Uterus (tissue), 4 donors: ENCODE measurements around the gene RALA. TPM values are rescaled to one million over a fixed set of nuclear protein-coding genes. Genes with fewer than 3 reads are reported as not detected.

Experiments used
- DNase-seq, 2 donors: peaks; one replicate each; pipeline ENCODE4 v3.0.0-alpha.2; 2019 to 2020
- H3K27ac ChIP-seq, 2 donors: fragments of 200-600 bp; sonication (generic); 1 replicate in 1 of 2; 2 replicates in 1 of 2; pipeline ENCODE4 v1.5.1; 2016 to 2018
- H3K27me3 ChIP-seq, 2 donors: fragments of 200-600 bp; sonication (generic); one replicate each; pipeline ENCODE4 v1.5.1; 2018 to 2019; ENCODE audit warnings: control low read depth in 1 of 2
- H3K36me3 ChIP-seq, 2 donors: fragments of 200-600 bp; sonication (generic); one replicate each; pipeline ENCODE4 v1.5.1; 2019; ENCODE audit warnings: control low read depth in 1 of 2
- H3K4me1 ChIP-seq, 2 donors: fragments of 200-600 bp; sonication (generic); one replicate each; pipeline ENCODE4 v1.5.1; 2018 to 2019; ENCODE audit warnings: control low read depth in 1 of 2
- H3K4me3 ChIP-seq, 2 donors: fragments of 200-600 bp; sonication (generic); 1 replicate in 1 of 2; 2 replicates in 1 of 2; pipeline ENCODE4 v1.5.1; 2018 to 2019; ENCODE audit warnings: mild to moderate bottlenecking in 1 of 2
- H3K9me3 ChIP-seq, 2 donors: fragments of 200-600 bp; sonication (generic); one replicate each; pipeline ENCODE4 v1.5.1; 2019; ENCODE audit warnings: control low read depth in 1 of 2
- POLR2A ChIP-seq, 2 donors: fragments of 450-650 bp; IDR thresholded peaks; one replicate each; pipeline ENCODE4 v1.6.1; 2016; ENCODE audit warnings: antibody characterized with exemption in 2 of 2, mild to moderate bottlenecking in 1 of 2, moderate library complexity in 1 of 2
- intact Hi-C: fragments of 100-400 bp; cut with DNase I; formaldehyde crosslinking; loops from one replicate; pipeline ENCODE4 v1.15.1; 2023; ENCODE audit warnings: low total_unique reads
- total RNA-seq, 4 donors: library from RNA; depleted of rRNA in 3 of 4; stranded (reverse); fragments of >200 nt in 3 of 4; gene quantifications; one replicate each; pipeline versions ENCODE4 v1.1.0 to v1.2.4, GENCODE V29; 2014 to 2023
- TF ChIP-seq, protein P1 (sequence below), 4 experiments: fragments of 200-600 bp in 2 of 4; fragments of 450-650 bp in 2 of 4; sonication (generic) in 2 of 4; IDR thresholded peaks; one replicate each; pipeline ENCODE4 v1.5.1; 2016 to 2019; ENCODE audit warnings: antibody characterized with exemption in 4 of 4, mild to moderate bottlenecking in 2 of 4, moderate library complexity in 1 of 4
- donor health status: DM: yes; HTN: yes; CAD: no.

RALA gene
- total RNA-seq, 4 donors from 2014 or later, result 7.4 to 31.1 (median 17.6) TPM

DNA sequence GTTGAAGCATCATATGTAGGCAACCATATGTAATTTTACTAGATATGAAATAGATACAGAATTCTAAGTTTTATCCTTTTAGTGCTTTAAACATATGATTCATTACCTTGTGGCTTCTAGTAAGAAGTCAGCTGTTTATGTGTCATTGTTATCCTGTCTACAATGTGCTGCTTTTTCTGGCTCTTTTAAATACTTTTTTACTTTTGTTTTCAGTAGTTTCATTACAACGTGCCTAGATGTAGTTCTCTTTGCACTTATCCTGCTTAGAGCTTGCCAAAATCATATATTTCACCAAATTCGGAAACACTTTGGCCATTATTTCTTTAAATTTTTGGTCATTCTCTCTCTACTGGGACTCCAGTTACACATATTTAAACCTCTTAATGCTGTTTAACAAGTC, 30.8 kb upstream of the RALA start:
- no peak overlapping the region for H3K4me3 ChIP-seq
- TF ChIP-seq, protein P1, sequence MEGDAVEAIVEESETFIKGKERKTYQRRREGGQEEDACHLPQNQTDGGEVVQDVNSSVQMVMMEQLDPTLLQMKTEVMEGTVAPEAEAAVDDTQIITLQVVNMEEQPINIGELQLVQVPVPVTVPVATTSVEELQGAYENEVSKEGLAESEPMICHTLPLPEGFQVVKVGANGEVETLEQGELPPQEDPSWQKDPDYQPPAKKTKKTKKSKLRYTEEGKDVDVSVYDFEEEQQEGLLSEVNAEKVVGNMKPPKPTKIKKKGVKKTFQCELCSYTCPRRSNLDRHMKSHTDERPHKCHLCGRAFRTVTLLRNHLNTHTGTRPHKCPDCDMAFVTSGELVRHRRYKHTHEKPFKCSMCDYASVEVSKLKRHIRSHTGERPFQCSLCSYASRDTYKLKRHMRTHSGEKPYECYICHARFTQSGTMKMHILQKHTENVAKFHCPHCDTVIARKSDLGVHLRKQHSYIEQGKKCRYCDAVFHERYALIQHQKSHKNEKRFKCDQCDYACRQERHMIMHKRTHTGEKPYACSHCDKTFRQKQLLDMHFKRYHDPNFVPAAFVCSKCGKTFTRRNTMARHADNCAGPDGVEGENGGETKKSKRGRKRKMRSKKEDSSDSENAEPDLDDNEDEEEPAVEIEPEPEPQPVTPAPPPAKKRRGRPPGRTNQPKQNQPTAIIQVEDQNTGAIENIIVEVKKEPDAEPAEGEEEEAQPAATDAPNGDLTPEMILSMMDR (IDR thresholded peaks at IDR 0.05), result no peak
- TF ChIP-seq POLR2A (IDR thresholded peaks at IDR 0.05), result no peak
- no peaks in the 10 kb centered on the region for H3K4me1 ChIP-seq
- no peak overlapping the region for H3K27ac ChIP-seq
- H3K9me3 ChIP-seq, result no peaks in the 10 kb centered on the region
- DNase-seq, result no peak
- H3K36me3 ChIP-seq, result no peaks in the 10 kb centered on the region
- H3K27me3 ChIP-seq, result no peaks in the 10 kb centered on the region
- intact Hi-C loops, result no loop called here

DNA sequence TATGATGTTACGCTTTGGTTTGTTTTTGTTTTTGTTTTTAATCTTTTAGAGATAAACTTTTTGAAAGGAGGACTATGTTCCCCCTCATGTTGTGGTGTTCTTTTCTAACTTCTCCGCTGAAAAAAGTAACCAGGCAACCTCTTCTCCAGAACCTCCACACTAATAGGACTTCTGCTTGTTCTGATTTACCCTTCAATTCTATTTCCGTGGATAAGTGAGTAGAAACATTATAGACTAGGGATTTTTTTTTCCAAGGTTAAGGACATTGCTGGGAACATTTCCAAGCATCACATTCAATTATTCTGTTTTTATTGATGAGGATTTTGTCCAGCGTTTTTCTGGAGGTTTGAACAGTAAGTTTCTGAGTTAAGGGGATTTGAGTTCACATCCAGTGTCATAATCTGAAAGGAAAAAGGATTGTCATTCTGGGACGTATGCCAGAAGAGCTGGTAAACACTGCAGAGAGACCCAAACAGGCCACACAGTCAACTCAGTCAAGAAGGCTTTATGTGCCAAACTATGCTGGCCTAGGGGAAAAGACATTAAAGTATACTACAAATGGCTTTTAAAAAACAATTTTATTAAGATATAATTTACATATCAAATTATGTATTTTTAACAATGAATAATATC, 28.3 kb upstream of the RALA start:
- Histone ChIP-seq H3K4me1 (no peaks in the 10 kb centered on the region), H3K9me3 (no peaks in the 10 kb centered on the region), H3K4me3 (no peak overlapping the region), H3K27ac (no peak overlapping the region), H3K36me3 (no peaks in the 10 kb centered on the region), H3K27me3 (no peaks in the 10 kb centered on the region)
- no peak for DNase-seq
- intact Hi-C loops, result no loop called here
- TF ChIP-seq, protein P1 (IDR thresholded peaks at IDR 0.05), result no peak
- TF ChIP-seq POLR2A (IDR thresholded peaks at IDR 0.05), result no peak

DNA sequence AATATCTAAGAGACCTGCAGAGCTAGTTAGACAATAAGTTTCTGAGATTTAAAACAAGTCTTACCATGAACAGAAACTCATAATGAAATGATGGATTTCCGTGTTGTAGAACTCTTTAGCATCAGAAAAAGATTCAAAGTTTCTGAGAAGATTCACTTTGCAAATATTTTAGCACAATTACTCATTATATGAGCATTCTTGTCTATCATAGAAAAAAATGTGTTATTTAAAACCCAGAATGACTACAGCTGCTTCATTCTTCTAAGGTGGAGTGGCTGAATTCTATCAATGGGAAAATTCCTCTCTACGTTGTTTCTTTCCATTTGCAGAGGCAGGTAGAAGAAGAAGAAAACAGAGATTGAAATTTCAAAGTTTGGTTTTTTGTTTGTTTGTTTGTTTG, 21.0 kb upstream of the RALA start:
- no peaks in the 10 kb centered on the region for H3K4me1 ChIP-seq
- DNase-seq, result no peak
- no peaks in the 10 kb centered on the region for H3K36me3 ChIP-seq
- TF ChIP-seq POLR2A (IDR thresholded peaks at IDR 0.05), result no peak
- TF ChIP-seq, protein P1 (IDR thresholded peaks at IDR 0.05), result no peak
- no peaks in the 10 kb centered on the region for H3K27me3 ChIP-seq
- no peak overlapping the region for H3K4me3 ChIP-seq
- H3K9me3 ChIP-seq, result no peaks in the 10 kb centered on the region
- no peak overlapping the region for H3K27ac ChIP-seq
- intact Hi-C loops, result no loop called here

DNA sequence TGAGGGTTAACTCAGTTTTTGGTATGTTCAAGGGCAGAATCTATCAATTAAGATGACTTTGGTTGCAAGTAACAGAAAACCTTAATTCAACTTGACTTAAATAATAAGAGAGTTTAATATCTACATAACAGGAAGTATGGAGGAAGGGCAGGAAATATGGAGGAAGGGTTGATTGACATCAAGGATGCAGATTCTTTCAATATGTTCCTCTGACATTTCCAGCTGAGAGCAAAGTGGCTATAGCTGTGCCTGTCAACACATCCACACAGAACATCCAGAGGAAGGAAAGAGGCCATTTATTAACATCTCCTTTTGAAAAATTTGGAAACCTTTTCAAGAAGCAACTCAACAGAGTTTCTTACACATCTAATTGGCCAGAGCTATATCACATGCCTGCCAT, 19.4 kb upstream of the RALA start:
- H3K27me3 ChIP-seq, result no peaks in the 10 kb centered on the region
- TF ChIP-seq POLR2A (IDR thresholded peaks at IDR 0.05), result no peak
- intact Hi-C loops, result no loop called here
- DNase-seq, result no peak
- H3K36me3 ChIP-seq, result no peaks in the 10 kb centered on the region
- H3K9me3 ChIP-seq, result no peaks in the 10 kb centered on the region
- no peaks in the 10 kb centered on the region for H3K4me1 ChIP-seq
- H3K4me3 ChIP-seq, result no peak overlapping the region
- H3K27ac ChIP-seq, result no peak overlapping the region

DNA sequence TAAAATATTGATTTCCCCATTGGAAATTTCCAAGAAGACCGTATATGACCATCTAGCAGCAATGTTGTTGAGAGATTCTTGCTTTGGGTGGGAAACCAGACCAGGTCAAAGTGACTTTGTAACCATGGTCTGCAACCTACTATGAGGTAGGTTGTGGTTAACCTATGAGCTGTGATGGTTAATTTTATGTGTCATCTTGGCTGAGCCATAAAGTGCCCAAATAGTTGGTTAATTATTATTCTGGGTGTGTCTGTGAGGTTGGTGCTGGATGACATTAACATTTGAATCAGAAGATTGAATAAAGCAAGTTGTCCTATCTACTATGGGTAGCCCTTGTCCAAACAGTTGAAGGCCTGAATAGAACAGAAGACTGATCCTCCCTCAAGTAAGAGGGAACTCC, 18.3 kb upstream of the RALA start:
- Histone ChIP-seq H3K4me3 (no peak overlapping the region), H3K27ac (no peak overlapping the region), H3K36me3 (no peaks in the 10 kb centered on the region), H3K9me3 (no peaks in the 10 kb centered on the region), H3K4me1 (no peaks in the 10 kb centered on the region), H3K27me3 (no peaks in the 10 kb centered on the region)
- TF ChIP-seq, protein P1 (IDR thresholded peaks at IDR 0.05), result no peak
- TF ChIP-seq POLR2A (IDR thresholded peaks at IDR 0.05), result no peak
- intact Hi-C loops, result no loop called here
- DNase-seq, result no peak

DNA sequence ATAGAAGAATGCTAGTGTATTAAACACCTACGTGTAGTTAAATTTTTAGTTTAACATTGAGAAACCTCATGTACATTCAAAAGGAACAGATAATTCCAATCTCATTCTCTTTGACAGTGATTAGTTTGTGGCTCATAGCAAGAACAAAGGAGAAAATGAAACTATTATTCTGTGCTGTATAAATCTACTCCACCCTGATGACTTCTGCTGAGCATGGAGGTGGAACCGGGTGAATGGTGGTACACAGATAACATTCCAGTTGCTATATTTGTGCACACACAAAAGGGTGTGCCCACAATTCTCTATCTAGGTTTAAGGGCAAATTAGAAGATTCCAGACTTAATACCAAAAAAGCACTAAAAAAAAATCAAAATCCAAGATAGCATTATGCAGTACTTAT, 17.0 kb upstream of the RALA start:
- no peaks in the 10 kb centered on the region for H3K36me3 ChIP-seq
- H3K4me1 ChIP-seq, result no peaks in the 10 kb centered on the region
- no peak for DNase-seq
- intact Hi-C loops, result no loop called here
- no peak overlapping the region for H3K4me3 ChIP-seq
- no peak overlapping the region for H3K27ac ChIP-seq
- no peaks in the 10 kb centered on the region for H3K9me3 ChIP-seq
- no peaks in the 10 kb centered on the region for H3K27me3 ChIP-seq
- TF ChIP-seq POLR2A (IDR thresholded peaks at IDR 0.05), result no peak
- TF ChIP-seq, protein P1 (IDR thresholded peaks at IDR 0.05), result no peak
